Measurements from ENCODE around the gene FCHO1. TPM values are rescaled to one million over a fixed set of nuclear protein-coding genes. Genes with fewer than 3 reads are reported as not detected.

The FCHO1 gene
- total RNA-seq, 1 experiment from 2014 or later, result 0.39 TPM

GRCh38 chr19:17737690-17738153, 13.6 kb upstream of the FCHO1 start:
- H3K9me3 ChIP-seq, result no peaks in the 10 kb centered on the region
- H3K4me1 ChIP-seq, result peaks cover 4% of the 10 kb centered on the region
- no peaks in the 10 kb centered on the region for H3K27me3 Mint-ChIP-seq (ENCODE audit: insufficient read depth, unreplicated experiment)
- H3K36me3 ChIP-seq (ENCODE audit: control insufficient read depth, insufficient read depth, low read length), result peaks cover 3% of the 10 kb centered on the region
- BruUV-seq (replicated peaks), result no TSS peak
- no peaks in the 10 kb centered on the region for H3K9me3 Mint-ChIP-seq (ENCODE audit: unreplicated experiment)
- H3K4me3 ChIP-seq (ENCODE audit: low read depth, low read length), result no peak overlapping the region
- H3K27me3 ChIP-seq (replicated peaks; ENCODE audit: control insufficient read depth, insufficient read depth, low read length), result no peaks in the 10 kb centered on the region
- intact Hi-C loops (cut with micrococcal nuclease; ENCODE audit: unreplicated experiment), result no loop called here
- H3K27ac Mint-ChIP-seq (ENCODE audit: unreplicated experiment), result no peak overlapping the region
- peaks cover 15% of the 10 kb centered on the region for H3K36me3 Mint-ChIP-seq (ENCODE audit: insufficient read depth, unreplicated experiment)
- DNase-seq, result no peak
- CTCF ChIA-PET, result no interaction called here
- no peak for TF ChIP-seq CTCF (IDR thresholded peaks at IDR 0.05; ENCODE audit: insufficient read depth in 1 of 2, low read depth in 1 of 2, low read length in 1 of 2, severe bottlenecking in 1 of 2, unreplicated experiment in 1 of 2)
- no peaks in the 10 kb centered on the region for H3K4me1 Mint-ChIP-seq (ENCODE audit: low read depth, unreplicated experiment)
- POLR2A ChIA-PET, result no interaction called here
- no peak overlapping the region for H3K4me3 Mint-ChIP-seq (ENCODE audit: unreplicated experiment)

GRCh38 chr19:17739121-17739875, 12.0 kb upstream of the FCHO1 start:
- Mint-ChIP-seq H3K27ac (ENCODE audit: unreplicated experiment) (no peak overlapping the region), H3K36me3 (ENCODE audit: insufficient read depth, unreplicated experiment) (peaks cover 15% of the 10 kb centered on the region), H3K9me3 (ENCODE audit: unreplicated experiment) (no peaks in the 10 kb centered on the region), H3K4me1 (ENCODE audit: low read depth, unreplicated experiment) (no peaks in the 10 kb centered on the region), H3K27me3 (ENCODE audit: insufficient read depth, unreplicated experiment) (no peaks in the 10 kb centered on the region), H3K4me3 (ENCODE audit: unreplicated experiment) (no peak overlapping the region)
- Histone ChIP-seq H3K4me1 (peaks cover 4% of the 10 kb centered on the region), H3K36me3 (ENCODE audit: control insufficient read depth, insufficient read depth, low read length) (no peaks in the 10 kb centered on the region), H3K9me3 (no peaks in the 10 kb centered on the region), H3K4me3 (ENCODE audit: low read depth, low read length) (no peak overlapping the region), H3K27me3 (replicated peaks; ENCODE audit: control insufficient read depth, insufficient read depth, low read length) (no peaks in the 10 kb centered on the region)
- no peak for TF ChIP-seq CTCF (IDR thresholded peaks at IDR 0.05; ENCODE audit: insufficient read depth in 1 of 2, low read depth in 1 of 2, low read length in 1 of 2, severe bottlenecking in 1 of 2, unreplicated experiment in 1 of 2)
- CTCF ChIA-PET, result interaction anchor here (0.5 kb wide), 1 partner anchor 133 kb away, joined by 3 read pairs; no protein-coding TSS in a partner anchor
- BruUV-seq (replicated peaks), result no TSS peak
- intact Hi-C loops (cut with micrococcal nuclease; ENCODE audit: unreplicated experiment), result no loop called here
- POLR2A ChIA-PET, result no interaction called here
- no peak for DNase-seq

DNA sequence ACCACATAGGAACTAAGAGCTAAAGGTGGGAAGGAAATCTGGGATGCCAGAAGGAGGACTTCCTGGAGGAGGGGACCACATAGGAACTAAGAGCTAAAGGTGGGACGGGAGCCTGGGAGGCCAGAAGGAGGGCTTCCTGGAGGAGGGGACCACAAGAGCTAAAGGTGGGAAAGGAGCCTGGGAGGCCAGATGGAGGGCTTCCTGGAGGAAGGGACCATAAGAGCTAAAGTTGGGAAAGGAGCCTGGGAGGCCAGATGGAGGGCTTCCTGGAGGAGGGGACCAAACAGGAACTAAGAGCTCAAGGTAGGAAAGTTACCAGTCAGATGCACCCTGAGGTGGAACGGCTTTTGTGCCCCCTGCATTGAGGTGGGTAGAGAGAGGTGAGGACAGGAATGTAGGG, 9.8 kb upstream of the FCHO1 start:
- no peak for DNase-seq
- Histone ChIP-seq H3K9me3 (no peaks in the 10 kb centered on the region), H3K4me1 (peaks cover 4% of the 10 kb centered on the region), H3K4me3 (ENCODE audit: low read depth, low read length) (no peak overlapping the region), H3K27me3 (replicated peaks; ENCODE audit: control insufficient read depth, insufficient read depth, low read length) (no peaks in the 10 kb centered on the region), H3K36me3 (ENCODE audit: control insufficient read depth, insufficient read depth, low read length) (no peaks in the 10 kb centered on the region)
- H3K4me1 Mint-ChIP-seq (ENCODE audit: low read depth, unreplicated experiment), result no peaks in the 10 kb centered on the region
- ChIA-PET CTCF (no interaction called here), POLR2A (no interaction called here)
- no TSS peak for BruUV-seq (replicated peaks)
- peaks cover 15% of the 10 kb centered on the region for H3K36me3 Mint-ChIP-seq (ENCODE audit: insufficient read depth, unreplicated experiment)
- H3K4me3 Mint-ChIP-seq (ENCODE audit: unreplicated experiment), result no peak overlapping the region
- H3K27me3 Mint-ChIP-seq (ENCODE audit: insufficient read depth, unreplicated experiment), result no peaks in the 10 kb centered on the region
- H3K9me3 Mint-ChIP-seq (ENCODE audit: unreplicated experiment), result no peaks in the 10 kb centered on the region
- H3K27ac Mint-ChIP-seq (ENCODE audit: unreplicated experiment), result no peak overlapping the region
- no peak for TF ChIP-seq CTCF (IDR thresholded peaks at IDR 0.05; ENCODE audit: insufficient read depth in 1 of 2, low read depth in 1 of 2, low read length in 1 of 2, severe bottlenecking in 1 of 2, unreplicated experiment in 1 of 2)
- intact Hi-C loops (cut with micrococcal nuclease; ENCODE audit: unreplicated experiment), result no loop called here

Data from Caco-2 (cell line).